HG02852 (cell line): Measurements from ENCODE around the gene PPEF1.

Experiments
- ATAC-seq: cut with Tn5 transposase; IDR thresholded peaks from one replicate; pipeline ENCODE4 v1.9.1; 2021; ENCODE audit warnings: mild to moderate bottlenecking, moderate library complexity; ENCODE audit not compliant: unreplicated experiment

PPEF1 gene

GRCh38 chrX:18707426-18708049, at the start of gene PPEF1:
TSS of gene PPEF1 (plus strand) at chrX:18707645. CDS start at chrX:18707781, 136 bp downstream.
- no peak for ATAC-seq

- ATAC-seq = no peak
Measured at GRCh38 chrX:18661273-18661672, 46.2 kb upstream of the PPEF1 start.

GRCh38 chrX:18664947-18665346, 42.5 kb upstream of the PPEF1 start:
- ATAC-seq = no peak

GRCh38 chrX:18666614-18667013, 40.8 kb upstream of the PPEF1 start:
- no peak for ATAC-seq

DNA sequence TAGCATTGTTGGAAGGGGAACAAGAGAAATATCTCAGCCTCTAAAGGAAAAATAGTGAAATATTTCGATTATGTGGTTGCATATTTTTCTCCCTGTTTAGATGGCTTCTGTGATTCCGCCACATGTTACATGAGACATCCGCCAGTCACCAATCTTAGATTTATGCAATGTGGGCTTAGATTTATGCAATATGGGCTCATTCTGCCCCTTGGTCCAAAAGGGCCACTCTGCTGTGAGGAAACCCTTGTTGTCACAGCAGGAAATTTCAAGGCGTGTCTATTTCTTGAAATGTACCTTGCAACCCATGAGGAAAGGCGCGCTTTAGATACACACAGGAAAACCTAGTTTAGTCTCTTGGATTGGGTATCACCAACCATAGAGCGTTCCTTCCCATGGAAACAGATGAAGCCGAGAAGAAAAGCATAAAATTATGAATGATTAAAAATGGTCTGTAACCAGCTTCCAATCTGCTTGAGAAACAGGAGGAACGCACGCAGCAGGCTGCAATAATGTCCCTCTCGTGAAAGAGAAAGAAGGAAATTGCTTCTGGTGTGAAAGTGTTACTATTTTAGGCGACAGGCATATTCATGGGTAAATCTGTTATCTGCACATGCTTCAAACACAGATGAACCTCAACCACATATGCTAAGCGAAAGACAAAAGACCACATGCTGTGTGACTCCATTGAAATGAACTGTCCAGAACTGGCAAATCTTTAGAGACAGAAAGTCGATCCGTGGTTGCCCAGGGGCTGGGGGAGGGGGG, 39.2 kb upstream of the PPEF1 start:
- no peak for ATAC-seq

DNA sequence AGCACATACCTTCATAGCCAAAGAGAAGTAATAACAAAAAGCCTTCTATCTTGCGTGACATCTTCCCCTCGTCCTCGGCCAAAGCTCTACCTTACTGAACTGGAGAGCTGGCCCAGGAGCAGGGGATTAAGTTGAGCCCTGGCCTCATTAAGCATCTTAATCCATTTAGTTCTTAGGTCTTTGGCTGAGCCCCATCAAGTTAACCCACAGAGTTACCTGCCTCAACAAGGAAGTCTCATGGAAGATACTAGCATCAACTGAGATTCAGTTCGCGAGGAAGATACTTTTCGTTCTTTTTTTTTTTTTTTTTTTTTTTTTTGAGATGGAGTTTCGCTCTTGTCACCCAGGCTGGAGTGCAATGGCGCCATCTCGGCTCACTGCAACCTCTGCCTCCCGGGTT, 35.4 kb upstream of the PPEF1 start, which contains the start of gene RS1:
RS1 (minus strand) TSS at position 101 of the 400 bp plus-strand sequence; CDS start at position 61, 40 bp downstream.
- no peak for ATAC-seq

DNA sequence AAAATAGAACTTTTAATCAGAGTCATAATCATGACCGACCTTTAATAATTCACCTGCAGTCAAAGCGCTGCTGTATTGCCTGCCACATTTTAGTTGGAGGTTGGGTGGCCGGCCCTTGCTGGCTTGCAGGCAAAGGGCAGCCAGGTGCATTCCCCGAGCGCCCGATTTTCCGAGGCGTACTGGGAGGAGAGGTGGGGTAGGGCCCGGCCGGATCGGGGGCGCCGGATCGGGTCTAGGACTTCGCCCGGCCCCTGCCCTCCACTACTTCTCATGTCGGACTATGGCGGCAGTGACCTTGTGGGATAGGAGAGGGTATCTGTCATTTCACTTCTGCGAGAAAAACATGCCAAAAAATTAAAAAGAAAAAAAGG, 33.0 kb upstream of the PPEF1 start:
- ATAC-seq = peak; percentile 35

GRCh38 chrX:18674788-18675735, 32.4 kb upstream of the PPEF1 start:
- ATAC-seq = peak; percentile 81

GRCh38 chrX:18676050-18676449, 31.4 kb upstream of the PPEF1 start:
- no peak for ATAC-seq

GRCh38 chrX:18676470-18676869, 31.0 kb upstream of the PPEF1 start:
- no peak for ATAC-seq

DNA sequence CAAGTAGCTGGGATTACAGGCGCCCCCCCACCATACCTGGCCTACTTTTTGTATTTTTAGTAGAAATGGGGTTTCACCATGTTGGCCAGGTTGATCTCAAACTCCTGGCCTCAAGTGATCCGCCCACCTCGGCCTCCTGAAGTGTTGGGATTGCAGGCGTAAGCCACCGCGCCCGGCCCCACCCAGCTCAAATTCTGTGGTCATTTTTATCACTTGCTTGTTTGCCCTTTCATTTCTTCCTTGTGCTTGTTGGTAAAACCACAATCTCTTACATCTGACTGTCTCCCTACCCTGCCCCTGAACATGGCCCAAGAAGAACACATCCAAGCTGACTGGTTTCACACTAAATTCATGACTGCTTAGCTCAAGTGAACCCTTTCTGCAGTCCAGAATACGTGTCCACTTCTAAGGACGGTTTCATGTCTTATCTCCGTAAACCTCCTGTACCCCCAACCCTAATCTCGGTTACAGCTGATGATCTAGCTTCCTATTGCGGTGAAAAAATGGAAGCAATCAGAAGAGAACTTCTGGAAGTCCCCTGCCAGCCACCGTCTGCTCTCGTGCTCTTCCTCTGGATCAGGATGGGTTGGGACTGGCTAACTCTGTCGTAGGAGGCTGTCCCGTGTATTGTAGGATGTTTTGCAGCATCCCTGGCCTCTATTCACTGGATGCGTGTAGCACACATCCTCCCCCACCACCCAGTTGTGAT, 30.1 kb upstream of the PPEF1 start:
- no peak for ATAC-seq

DNA sequence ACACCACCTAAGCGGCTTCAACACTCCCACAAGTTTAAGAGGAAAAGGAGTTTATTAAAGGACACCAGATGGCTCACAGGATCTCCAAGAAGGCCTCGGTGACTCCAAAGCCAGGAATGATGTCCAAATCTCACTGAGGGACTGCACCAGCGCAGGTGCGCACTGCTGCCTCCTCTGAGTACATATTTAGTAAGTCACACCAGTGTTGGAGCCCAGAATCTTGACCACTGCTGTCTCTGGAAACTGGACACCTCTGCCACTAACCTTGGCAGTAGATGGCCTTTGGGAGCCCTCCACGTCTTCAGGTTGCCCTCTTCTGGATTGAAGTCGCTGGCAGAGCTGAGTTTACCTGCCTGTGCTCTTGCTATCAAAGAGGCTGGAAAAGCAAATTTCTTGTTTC, 25.4 kb upstream of the PPEF1 start:
- ATAC-seq = no peak

- no peak for ATAC-seq
Measured at GRCh38 chrX:18682979-18683387, 24.5 kb upstream of the PPEF1 start.

DNA sequence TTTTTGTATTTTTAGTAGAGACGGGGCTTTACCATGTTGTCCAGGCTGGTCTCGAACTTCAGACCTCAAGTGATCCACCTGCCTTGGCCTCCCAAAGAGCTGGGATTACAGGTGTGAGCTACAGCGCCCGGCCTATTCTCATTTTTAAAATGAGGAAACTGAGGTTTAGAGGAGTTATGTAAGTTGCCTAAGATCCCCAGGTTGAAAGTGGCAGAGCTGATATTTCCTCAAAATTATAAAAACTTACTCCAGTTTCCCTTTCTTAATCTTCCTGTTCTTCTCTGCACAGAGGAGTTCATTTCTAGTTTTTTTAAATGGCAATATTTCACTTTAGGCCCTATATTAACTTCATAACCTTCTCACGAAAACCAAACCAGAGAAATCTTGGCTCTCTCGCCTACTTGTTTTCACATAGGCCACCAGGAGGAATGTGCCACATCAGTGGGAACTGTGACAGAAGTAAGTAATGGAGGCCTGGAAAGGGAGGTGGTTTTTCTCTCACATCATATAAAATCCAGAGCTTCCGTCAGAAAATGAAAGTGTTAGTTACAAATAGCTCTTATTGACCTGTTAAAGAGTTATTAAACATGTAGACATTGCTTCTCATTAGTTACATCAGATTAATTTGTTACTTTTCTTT, 19.5 kb upstream of the PPEF1 start:
- ATAC-seq = no peak

GRCh38 chrX:18691431-18691830, 16.0 kb upstream of the PPEF1 start:
- no peak for ATAC-seq

- no peak for ATAC-seq
Measured at GRCh38 chrX:18692541-18692940, 14.9 kb upstream of the PPEF1 start.

GRCh38 chrX:18696653-18697052, 10.8 kb upstream of the PPEF1 start:
- no peak for ATAC-seq

- no peak for ATAC-seq
Measured at GRCh38 chrX:18698737-18699650, 8.5 kb upstream of the PPEF1 start.
